ENCODE data around the gene EFHD1. TPM values are rescaled to one million over a fixed set of nuclear protein-coding genes. Genes with fewer than 3 reads are reported as not detected.

Gene EFHD1
- total RNA-seq, 1 donor from 2014 or later, result 3.6 TPM

DNA sequence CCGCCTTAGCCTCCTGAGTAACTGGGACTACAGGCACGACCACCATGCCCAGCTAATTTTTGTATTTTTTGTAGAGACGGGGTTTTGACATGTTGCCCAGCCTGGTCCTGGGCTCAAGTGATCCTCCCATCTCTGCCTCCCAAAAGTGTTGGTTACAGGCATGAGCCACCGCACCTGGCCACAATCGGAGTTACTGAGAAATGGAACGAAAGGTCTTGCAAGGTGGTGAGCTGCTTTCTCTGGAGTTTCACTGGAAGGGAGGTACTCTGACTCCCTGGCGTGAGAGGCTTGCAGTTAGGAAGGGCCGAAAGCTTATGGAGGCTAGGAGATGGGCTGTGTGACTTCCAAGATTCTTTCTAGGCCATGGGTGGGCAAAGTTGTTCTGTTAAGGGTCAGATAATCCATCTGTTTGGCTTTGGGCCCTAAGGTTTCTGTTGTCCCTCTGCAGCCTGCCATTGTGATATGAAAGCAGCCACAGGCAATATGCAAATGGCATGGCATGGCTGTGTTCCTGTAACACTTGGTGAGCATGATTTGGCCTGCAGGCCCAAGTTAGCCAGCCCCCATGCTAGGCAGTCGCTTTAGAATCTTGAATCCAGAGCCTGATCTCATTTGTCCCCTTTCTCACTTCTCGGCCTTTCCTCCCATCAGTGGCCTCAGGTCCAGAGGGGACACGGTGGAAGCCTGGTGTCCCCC lies 7.9 kb downstream of the EFHD1 start:
- TF ChIP-seq, protein P1, sequence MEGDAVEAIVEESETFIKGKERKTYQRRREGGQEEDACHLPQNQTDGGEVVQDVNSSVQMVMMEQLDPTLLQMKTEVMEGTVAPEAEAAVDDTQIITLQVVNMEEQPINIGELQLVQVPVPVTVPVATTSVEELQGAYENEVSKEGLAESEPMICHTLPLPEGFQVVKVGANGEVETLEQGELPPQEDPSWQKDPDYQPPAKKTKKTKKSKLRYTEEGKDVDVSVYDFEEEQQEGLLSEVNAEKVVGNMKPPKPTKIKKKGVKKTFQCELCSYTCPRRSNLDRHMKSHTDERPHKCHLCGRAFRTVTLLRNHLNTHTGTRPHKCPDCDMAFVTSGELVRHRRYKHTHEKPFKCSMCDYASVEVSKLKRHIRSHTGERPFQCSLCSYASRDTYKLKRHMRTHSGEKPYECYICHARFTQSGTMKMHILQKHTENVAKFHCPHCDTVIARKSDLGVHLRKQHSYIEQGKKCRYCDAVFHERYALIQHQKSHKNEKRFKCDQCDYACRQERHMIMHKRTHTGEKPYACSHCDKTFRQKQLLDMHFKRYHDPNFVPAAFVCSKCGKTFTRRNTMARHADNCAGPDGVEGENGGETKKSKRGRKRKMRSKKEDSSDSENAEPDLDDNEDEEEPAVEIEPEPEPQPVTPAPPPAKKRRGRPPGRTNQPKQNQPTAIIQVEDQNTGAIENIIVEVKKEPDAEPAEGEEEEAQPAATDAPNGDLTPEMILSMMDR (IDR thresholded peaks at IDR 0.05; ENCODE audit: insufficient read depth, low read length, poor library complexity, severe bottlenecking), result no peak
- Histone ChIP-seq H3K36me3 (ENCODE audit: control insufficient read depth, insufficient read depth, low read length) (no peaks in the 10 kb centered on the region), H3K27me3 (ENCODE audit: control insufficient read depth, insufficient read depth, low read length) (no peaks in the 10 kb centered on the region), H3K4me3 (ENCODE audit: low read depth, low read length) (no peak overlapping the region)
- no peak for DNase-seq (ENCODE audit: low read depth)

DNA sequence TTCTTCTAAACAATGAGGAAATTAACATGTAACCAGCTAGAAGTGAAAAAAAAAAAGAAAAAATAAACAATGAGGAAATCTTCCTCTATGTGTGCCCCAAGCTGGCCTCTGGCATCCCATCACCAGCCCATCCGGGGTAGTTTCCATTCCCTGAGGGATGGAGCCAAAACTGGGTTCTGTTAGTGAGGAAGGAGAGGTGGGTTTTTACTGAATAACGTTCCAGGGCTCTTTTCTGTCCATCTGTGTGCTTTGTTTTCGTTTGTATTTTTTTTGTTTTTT lies 9.7 kb downstream of the EFHD1 start:
- TF ChIP-seq, protein P1 (IDR thresholded peaks at IDR 0.05; ENCODE audit: insufficient read depth, low read length, poor library complexity, severe bottlenecking), result no peak
- Histone ChIP-seq H3K4me3 (ENCODE audit: low read depth, low read length) (no peak overlapping the region), H3K36me3 (ENCODE audit: control insufficient read depth, insufficient read depth, low read length) (no peaks in the 10 kb centered on the region), H3K27me3 (ENCODE audit: control insufficient read depth, insufficient read depth, low read length) (no peaks in the 10 kb centered on the region)
- DNase-seq (ENCODE audit: low read depth), result no peak

DNA sequence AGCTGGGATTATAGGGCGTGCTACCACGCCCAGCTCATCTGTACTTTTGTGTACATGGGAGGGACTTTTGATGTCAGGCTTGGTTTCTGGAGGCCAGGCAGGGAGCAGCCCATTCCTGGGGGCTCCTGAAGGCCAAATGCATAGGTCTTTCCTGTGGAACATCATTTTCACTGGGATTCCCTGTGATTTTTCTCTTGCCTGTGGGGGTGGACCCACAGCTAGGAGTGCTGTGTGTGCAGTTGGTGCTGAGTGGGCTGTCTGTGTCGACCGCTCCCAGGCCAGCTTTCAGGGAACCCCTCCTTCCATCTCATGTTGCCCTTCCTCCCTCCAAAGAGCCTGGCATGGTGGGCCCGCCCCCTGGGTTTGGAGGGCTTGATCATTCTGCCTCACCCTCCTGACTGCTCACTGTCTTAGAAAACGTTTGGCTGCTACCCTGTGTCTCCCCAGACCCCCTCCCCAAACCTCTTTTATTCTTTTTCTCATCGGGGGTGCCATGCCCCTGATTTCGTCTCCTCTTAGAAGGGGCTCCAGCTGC lies 10.5 kb downstream of the EFHD1 start:
- Histone ChIP-seq H3K27me3 (ENCODE audit: control insufficient read depth, insufficient read depth, low read length) (no peaks in the 10 kb centered on the region), H3K36me3 (ENCODE audit: control insufficient read depth, insufficient read depth, low read length) (no peaks in the 10 kb centered on the region), H3K4me3 (ENCODE audit: low read depth, low read length) (no peak overlapping the region)
- TF ChIP-seq, protein P1 (IDR thresholded peaks at IDR 0.05; ENCODE audit: insufficient read depth, low read length, poor library complexity, severe bottlenecking), result no peak
- DNase-seq (ENCODE audit: low read depth), result no peak

DNA sequence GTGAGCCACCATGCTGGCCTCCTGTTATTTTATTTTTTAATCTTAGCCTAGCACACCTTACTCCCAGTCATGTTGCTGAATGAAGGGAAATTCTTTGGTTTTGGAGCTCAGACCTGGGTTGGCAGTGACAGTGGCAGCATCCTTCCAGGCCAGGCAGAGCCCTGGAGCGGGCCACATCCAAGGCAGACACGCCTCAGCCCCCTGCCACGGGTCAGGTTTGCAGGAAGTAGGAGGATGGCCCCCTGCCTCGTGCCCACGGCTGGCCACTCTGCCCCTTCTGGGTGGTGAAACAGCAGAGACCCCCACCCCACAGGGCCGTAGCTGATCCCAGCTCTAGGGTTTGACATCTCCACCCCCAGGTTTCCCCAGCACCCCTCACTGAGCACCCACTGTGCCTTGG lies 11.7 kb downstream of the EFHD1 start:
- Histone ChIP-seq H3K36me3 (ENCODE audit: control insufficient read depth, insufficient read depth, low read length) (no peaks in the 10 kb centered on the region), H3K4me3 (ENCODE audit: low read depth, low read length) (no peak overlapping the region), H3K27me3 (ENCODE audit: control insufficient read depth, insufficient read depth, low read length) (no peaks in the 10 kb centered on the region)
- no peak for DNase-seq (ENCODE audit: low read depth)
- TF ChIP-seq, protein P1 (IDR thresholded peaks at IDR 0.05; ENCODE audit: insufficient read depth, low read length, poor library complexity, severe bottlenecking), result no peak

DNA sequence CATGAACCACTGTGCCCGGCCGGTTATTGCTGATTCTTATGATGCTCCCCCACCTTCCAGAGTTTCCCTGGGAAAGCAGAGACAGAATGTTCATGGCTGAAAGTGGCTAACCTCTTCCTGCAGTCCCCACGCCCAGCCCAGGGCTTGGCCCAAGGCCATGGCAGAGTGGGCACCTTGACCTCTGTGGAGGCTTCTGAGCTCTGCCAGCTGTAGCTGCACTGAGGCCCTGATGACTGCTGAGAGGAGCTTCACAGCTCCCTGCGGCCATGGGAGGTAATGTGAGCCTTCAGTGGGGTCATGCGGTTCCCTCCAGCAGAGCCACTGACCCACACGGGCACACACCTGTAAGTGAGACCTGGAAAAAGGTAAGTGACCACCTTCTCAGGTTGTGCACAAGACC lies 13.3 kb downstream of the EFHD1 start:
- DNase-seq (ENCODE audit: low read depth), result no peak
- TF ChIP-seq, protein P1 (IDR thresholded peaks at IDR 0.05; ENCODE audit: insufficient read depth, low read length, poor library complexity, severe bottlenecking), result no peak

DNA sequence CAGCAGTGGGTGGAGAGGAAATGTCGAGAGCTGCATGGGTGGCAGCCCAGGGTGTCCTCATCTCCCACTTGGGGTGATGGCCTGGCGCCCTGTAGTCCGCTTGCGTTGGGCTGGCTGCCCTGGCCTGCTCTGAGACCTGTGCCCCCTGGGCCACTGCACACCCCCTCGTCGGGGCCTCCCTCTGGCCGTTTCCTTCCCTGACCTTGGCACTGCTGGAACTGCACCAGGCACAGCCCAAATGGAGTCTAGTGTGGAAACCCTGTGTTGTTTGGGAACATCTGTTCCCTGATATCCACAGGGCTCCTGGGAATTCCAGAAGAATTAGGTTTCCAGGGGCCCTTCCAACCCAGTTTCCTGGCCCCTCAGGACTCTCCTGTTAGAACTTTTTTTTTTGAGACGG lies 13.9 kb downstream of the EFHD1 start:
- no peaks in the 10 kb centered on the region for H3K36me3 ChIP-seq (ENCODE audit: control insufficient read depth, insufficient read depth, low read length)
- no peak overlapping the region for H3K4me3 ChIP-seq (ENCODE audit: low read depth, low read length)
- H3K27me3 ChIP-seq (ENCODE audit: control insufficient read depth, insufficient read depth, low read length), result no peaks in the 10 kb centered on the region
- DNase-seq (ENCODE audit: low read depth), result no peak
- TF ChIP-seq, protein P1 (IDR thresholded peaks at IDR 0.05; ENCODE audit: insufficient read depth, low read length, poor library complexity, severe bottlenecking), result no peak

More for the DNA sequence above, 13.3 kb downstream of the EFHD1 start:
- Histone ChIP-seq H3K4me3 (ENCODE audit: low read depth, low read length) (no peak overlapping the region), H3K36me3 (ENCODE audit: control insufficient read depth, insufficient read depth, low read length) (no peaks in the 10 kb centered on the region), H3K27me3 (ENCODE audit: control insufficient read depth, insufficient read depth, low read length) (no peaks in the 10 kb centered on the region)

All from kidney epithelial cell (primary cell).